ENCODE measurements around the gene DPYSL3.

DPYSL3 gene

DNA sequence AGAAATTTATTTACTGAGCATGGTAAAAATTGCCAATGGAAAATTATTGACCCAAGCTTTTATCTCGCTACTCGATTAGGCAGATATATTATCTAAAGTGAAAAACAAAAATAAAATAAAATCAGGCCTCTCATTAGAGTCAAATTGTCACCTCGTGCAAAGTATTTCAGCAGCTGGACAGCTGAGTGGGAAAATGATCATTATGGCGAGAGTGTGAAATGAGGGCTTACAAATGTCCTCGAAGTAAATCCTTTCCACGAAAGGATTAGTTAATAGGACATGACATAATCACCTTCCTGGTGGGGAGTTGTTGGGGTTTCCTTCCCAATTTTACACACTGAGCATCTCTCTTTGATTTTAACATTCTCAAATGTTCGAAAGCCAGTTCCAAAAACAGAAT lies 5.4 kb upstream of the DPYSL3 start:
- no peak for FAIRE-seq
- no peak for DNase-seq (ENCODE audit: low spot score)

DNA sequence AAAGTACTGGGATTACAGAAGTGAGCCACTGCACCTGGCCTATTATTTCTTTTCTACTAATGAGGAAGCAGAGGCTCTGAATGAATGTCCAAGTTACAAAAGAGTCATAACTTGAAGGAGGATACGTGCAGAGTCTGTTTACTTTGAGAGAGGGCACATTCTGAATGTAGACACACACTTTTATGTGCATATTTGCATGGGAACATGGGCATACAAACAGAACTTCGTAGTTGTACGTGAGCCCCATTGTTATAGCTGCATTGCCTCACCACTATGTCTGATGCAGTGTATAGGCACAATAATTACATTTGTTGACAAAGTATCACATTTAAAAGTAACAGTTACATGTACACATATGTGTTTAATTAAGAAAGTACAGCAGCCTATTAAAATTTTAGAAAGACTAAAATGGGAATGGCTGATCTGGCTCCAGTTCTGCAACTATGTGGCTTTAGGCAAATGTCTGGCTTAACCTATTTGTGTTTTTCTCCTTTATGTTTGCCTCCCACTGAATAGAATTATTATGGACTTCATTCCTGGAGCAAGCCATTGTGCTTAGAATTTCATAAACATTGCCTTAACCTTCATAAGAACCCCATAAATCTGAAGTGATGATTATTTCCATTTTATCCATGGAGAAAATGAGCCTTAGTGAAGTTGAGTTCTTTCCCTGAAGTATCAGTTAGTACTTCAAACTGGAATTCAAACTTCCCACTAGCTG lies 3.0 kb upstream of the DPYSL3 start:
- FAIRE-seq (no peak), DNase-seq (ENCODE audit: low spot score) (no peak)

DNA sequence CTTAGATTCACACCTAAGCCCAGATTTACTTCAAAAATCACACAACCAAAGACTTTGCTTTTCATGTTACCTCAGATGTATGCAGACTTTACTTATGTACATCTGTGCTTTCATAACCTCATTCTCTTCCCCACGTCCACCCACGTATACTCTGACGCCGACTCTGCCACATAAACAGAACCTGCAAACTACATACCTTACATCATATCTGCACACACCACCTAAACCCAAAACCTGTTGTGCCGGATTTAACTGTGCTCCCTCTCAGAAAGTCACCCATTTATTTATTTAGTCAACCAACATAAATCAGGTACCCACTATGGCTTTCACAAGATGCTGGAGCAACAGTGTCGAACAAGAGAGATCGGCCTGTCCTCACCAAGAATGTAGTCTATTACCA lies 1.0 kb upstream of the DPYSL3 start:
- peak; percentile 68 for FAIRE-seq
- no peak for DNase-seq (ENCODE audit: low spot score)

GRCh38 chr5:147509041-147509709 lies 693 bp downstream of the DPYSL3 start:
- no peak for FAIRE-seq
- DNase-seq (ENCODE audit: low spot score), result peak; percentile 43

GRCh38 chr5:147508711-147509040 lies 1.2 kb downstream of the DPYSL3 start:
- FAIRE-seq, result no peak

DNA sequence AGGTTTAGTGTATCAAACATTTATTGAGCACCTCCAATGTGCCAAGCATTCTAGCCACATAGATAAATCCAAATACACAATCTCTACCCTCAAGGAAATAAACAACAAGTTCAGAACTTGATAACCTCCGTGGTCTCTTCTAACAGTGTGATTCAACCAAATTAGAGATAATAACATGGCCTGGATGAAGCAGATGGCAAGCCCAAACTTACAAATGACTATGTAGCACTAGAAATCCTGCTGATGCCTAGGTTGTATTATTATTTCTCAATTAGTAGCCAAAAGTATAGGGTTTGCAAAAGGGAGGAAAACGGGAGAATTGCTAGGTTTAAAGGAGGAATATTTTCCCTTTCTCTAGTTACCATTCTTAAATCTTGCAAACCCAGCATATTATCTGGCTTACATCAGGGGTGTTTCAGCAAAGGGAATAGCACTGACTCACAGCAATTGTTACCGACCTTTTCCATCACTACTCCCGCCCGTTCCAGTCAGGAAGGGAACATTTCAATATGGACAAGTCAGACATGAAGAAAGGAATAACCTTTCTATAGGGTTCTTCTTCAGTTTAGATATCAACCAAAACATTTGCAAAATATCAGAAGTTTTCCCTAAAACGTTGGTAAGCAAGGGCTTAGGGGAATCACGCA lies 2.3 kb downstream of the DPYSL3 start:
- peak; percentile 20 for DNase-seq (ENCODE audit: low spot score)

More at GRCh38 chr5:147508711-147509040, 1.2 kb downstream of the DPYSL3 start:
- no peak for DNase-seq (ENCODE audit: low spot score)

DNA sequence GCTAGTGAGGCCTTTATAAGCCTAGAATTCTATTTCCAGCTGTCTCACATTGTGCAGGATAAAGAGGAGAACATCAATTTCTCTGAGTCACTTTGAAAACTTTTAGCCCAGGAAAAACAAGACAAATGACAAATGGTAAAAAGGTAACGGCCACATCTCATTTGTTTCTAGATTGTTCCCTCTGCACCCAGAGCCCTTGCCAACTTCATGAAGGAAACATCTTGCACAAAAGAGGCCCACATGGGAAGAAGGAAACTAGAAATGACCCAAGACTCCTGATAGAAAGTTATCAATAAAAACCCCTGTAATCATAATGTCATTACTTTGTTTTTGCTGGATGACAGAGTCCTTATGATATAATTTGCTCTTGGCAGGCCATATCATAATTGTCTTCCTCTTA lies 5.3 kb downstream of the DPYSL3 start:
- FAIRE-seq (no peak), DNase-seq (ENCODE audit: low spot score) (no peak)

More for the DNA sequence above, 2.3 kb downstream of the DPYSL3 start:
- peak; percentile 53 for FAIRE-seq

DNA sequence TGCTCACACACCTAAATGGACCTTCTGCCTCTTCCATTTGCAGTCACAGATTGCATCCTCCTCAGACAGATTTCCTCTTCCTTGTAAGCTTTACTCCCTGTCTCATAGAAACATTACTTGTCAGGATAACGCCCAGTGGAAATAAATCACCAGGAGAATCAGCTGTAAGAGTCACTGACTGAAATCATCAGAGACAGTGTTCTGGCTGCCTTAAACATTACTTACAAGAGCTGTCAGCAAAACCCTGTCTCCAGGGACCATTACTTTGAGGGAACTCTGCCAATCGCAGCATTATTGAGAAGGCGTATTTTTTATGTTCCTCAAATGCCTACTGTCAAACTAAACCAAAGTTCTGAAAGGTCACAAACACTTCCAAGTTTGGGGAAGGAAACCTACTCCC lies 5.9 kb downstream of the DPYSL3 start:
- DNase-seq (ENCODE audit: low spot score) (no peak), FAIRE-seq (no peak)

DNA sequence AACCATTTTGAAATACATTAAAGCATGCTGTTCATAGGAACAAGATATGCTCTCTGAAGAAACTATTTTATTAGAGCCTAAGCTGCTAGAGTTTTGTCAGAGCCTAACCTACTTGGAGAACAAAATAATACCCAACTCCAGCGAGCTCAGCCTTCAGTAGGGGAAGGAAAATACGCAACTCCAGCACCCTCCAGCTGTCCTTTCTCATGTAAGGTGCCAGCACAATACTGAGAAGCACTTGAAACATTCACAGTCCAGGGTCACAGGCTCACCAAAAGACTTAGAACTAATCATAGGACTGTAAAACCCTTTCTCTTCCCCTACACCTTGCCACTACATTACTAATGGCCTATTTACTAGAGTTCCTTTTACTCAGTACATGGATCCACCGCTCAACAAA lies 18.9 kb downstream of the DPYSL3 start:
- FAIRE-seq, result no peak
- DNase-seq (ENCODE audit: low spot score), result no peak

DNA sequence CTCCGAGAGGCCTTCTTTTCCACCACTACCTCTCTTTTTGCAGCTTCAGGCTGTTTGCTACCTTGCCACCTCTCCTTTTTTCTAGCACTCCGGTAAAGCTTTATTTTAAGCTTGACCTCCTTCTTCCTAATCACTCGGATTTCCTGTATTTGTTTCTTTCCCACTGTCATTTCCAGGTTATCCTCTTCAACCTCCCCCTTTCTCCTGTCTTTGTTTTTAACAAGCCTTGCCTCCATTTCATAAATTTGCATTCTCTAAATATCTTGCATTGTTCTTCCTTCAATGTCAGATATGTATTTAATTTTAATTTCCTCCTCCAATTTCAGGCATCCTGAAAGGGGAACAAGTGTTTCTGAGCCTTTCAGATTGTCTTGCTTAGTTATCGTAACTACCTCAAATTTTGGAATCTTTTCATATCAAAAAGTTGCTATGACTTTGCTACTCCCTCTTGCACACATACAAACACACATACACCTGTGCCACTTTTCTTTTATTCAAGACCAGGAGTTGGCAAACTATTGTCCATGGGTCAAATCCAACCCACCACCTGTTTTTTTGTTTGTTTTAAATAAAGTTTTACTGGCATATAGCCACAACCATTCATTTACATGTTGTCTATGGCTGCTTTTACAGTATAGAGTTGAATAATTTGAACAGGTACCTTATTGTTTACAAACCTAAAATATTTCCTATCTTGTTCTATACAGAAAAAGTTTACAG lies 22.7 kb downstream of the DPYSL3 start:
- DNase-seq (ENCODE audit: low spot score), result no peak
- no peak for FAIRE-seq

DNA sequence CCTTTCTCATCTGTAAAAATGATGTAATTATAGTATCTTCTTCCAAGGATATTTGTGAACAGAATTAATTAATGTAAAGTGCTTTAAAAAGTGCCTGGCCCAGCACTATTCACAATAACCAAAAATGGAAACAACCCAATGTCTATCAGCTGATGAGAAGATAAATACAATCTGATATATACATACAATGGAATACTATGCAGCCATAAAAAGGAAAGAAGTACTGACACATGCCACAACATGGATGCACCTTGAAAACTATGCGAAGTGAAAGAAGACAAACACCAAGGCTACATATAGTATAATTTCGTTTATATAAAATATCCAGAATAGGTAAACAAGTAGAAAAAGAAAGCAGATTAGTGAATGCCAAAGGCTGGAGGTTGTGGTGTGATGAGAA lies 24.1 kb downstream of the DPYSL3 start:
- no peak for DNase-seq (ENCODE audit: low spot score)
- FAIRE-seq, result no peak

- FAIRE-seq (no peak), DNase-seq (ENCODE audit: low spot score) (no peak)
Measured at GRCh38 chr5:147485046-147485445, 24.8 kb downstream of the DPYSL3 start.

DNA sequence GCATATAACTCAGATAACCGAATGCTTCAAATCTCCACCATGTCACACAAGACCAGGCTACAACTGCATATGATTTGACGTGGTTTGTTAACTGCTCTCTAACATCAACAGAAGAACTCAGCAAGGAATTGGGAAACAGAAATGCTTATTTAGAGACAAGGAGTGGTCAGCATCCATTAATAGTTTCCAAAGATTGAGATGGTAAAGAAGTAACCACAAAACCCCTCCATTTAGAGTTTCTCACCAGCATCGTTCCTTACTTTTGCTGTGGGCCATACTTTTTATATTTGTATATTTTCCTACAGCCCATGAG lies 25.2 kb downstream of the DPYSL3 start:
- FAIRE-seq (no peak), DNase-seq (ENCODE audit: low spot score) (no peak)

GRCh38 chr5:147483961-147484707 lies 25.7 kb downstream of the DPYSL3 start:
- DNase-seq (ENCODE audit: low spot score) (no peak), FAIRE-seq (no peak)

GRCh38 chr5:147483188-147483790 lies 26.6 kb downstream of the DPYSL3 start:
- FAIRE-seq (no peak), DNase-seq (ENCODE audit: low spot score) (no peak)

- FAIRE-seq (no peak), DNase-seq (ENCODE audit: low spot score) (no peak)
Measured at GRCh38 chr5:147482706-147483180, 27.1 kb downstream of the DPYSL3 start.

DNA sequence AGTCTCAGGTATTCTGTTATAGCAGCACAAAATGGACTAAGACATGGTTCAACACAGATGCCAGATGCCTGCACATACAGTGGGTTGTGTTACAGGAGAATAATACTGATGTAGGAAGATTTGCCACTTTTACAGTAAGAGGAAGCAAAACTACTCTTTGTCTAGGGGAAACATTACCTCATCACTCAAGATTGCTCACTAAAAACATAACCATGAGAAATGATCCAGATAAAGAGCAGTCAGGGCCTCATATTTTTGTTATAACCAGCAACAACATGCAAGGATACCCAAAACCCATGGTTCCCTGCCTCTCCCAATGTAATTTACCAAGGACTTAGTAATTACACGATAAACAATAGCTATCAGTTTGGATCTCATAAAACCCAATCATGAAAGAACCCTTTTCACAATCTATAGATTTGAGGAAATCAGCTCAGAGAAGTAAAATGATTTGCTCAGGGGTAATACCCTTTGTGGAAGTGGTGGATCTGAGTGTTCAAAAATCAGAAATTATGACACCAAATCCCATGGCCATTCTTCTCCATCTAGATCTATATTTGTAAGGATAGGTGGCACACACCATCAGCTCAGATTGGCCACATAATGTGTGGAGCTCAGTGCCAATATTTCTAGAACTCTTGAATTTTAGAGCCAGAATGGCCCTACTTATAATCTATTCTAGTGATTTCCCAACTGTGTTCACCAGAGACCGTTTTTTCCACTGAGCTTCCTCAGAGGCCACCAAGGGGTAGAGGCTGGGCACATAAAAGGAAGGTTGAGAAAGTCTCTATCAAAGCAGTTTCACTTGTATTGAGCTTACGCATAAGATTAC lies 27.8 kb downstream of the DPYSL3 start:
- no peak for DNase-seq (ENCODE audit: low spot score)
- FAIRE-seq, result no peak

GRCh38 chr5:147481376-147481775 lies 28.5 kb downstream of the DPYSL3 start:
- FAIRE-seq (no peak), DNase-seq (ENCODE audit: low spot score) (no peak)

DNA sequence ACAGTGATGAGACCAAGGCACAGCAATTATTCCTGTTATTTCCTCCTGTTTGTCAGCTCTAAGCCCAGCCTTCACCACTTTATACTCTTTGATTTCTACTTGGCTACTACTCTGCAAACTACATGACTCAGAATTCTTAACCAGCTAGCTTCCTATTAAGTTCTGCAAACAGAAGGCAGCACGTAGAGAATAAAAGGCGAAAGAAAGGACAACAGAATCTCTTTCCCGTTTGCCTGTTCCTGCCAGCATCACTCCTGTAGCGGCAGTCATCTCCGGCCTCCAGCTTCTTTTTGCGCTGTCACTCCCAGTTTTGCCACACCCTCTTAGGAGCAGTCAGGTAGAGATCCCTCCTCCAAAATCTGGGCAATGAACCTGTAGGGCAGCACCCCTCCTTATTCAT lies 29.9 kb downstream of the DPYSL3 start:
- FAIRE-seq (no peak), DNase-seq (ENCODE audit: low spot score) (no peak)

GRCh38 chr5:147479444-147479843 lies 30.4 kb downstream of the DPYSL3 start:
- DNase-seq (ENCODE audit: low spot score), result no peak
- no peak for FAIRE-seq
